DND-41 (cell line): ENCODE data around the gene ERC1.

Experiments used
- ATAC-seq: fragments of 200-7000 bp; cut with Tn5 transposase; 3 replicates; pipeline ENCODE4 v1.9.1; 2021; ENCODE audit warnings: low read depth; ENCODE audit not compliant: insufficient read depth
- DNase-seq: peaks from one replicate; pipeline ENCODE4 v3.0.0-alpha.2; 2020
- H2AFZ ChIP-seq: 2 replicates; pipeline ENCODE4 v1.6.0; 2012; ENCODE audit warnings: low read depth, low read length
- H3K27ac ChIP-seq: 2 replicates; pipeline ENCODE4 v1.5.1; 2012; ENCODE audit warnings: low read length, inconsistent platforms
- H3K27me3 ChIP-seq: fragments of 200-600 bp; sonication (generic); 2 replicates; pipeline ENCODE4 v1.6.0; 2012; ENCODE audit warnings: low read length, mild to moderate bottlenecking, inconsistent platforms; ENCODE audit not compliant: insufficient read depth, poor library complexity
- H3K36me3 ChIP-seq: 2 replicates; pipeline ENCODE4 v1.5.1; 2012; ENCODE audit warnings: low read length, inconsistent platforms; ENCODE audit not compliant: insufficient read depth
- H3K4me1 ChIP-seq: 2 replicates; pipeline ENCODE4 v1.5.1; 2012; ENCODE audit warnings: mild to moderate bottlenecking, low read length; ENCODE audit not compliant: insufficient read depth
- H3K4me2 ChIP-seq: 2 replicates; pipeline ENCODE4 v1.6.0; 2012; ENCODE audit warnings: mild to moderate bottlenecking, moderate library complexity, low read length, inconsistent platforms; ENCODE audit not compliant: insufficient read depth
- H3K4me3 ChIP-seq, 2 experiments: fragments of 200-600 bp in 1 of 2; shearing (Covaris generic) in 1 of 2; 2 replicates each; pipeline ENCODE4 v1.5.1; 2012 to 2016; ENCODE audit warnings: inconsistent platforms in 2 of 2, low read length in 2 of 2, mild to moderate bottlenecking in 2 of 2, low read depth in 1 of 2, moderate library complexity in 1 of 2
- H3K79me2 ChIP-seq: 2 replicates; pipeline ENCODE4 v1.6.0; 2012; ENCODE audit warnings: low read length, inconsistent platforms; ENCODE audit not compliant: insufficient read depth
- H3K9ac ChIP-seq: 2 replicates; pipeline ENCODE4 v1.6.0; 2012; ENCODE audit warnings: low read depth, mild to moderate bottlenecking, inconsistent platforms, low read length, moderate library complexity
- H3K9me3 ChIP-seq: 2 replicates; pipeline ENCODE4 v1.5.1; 2012; ENCODE audit warnings: low read length, moderate library complexity, mild to moderate bottlenecking, inconsistent platforms; ENCODE audit not compliant: insufficient read depth, severe bottlenecking
- H4K20me1 ChIP-seq: 2 replicates; pipeline ENCODE4 v1.6.0; 2012; ENCODE audit warnings: low read length; ENCODE audit not compliant: insufficient read depth
- CTCF ChIP-seq: IDR thresholded peaks from 2 replicates; pipeline ENCODE4 v1.5.1; 2012; ENCODE audit warnings: borderline replicate concordance, low read length, moderate library complexity, mild to moderate bottlenecking; ENCODE audit not compliant: poor library complexity, severe bottlenecking; ENCODE audit errors: extremely low read depth
- EZH2 ChIP-seq: IDR thresholded peaks from 3 replicates; pipeline ENCODE4 v1.6.1; 2012; ENCODE audit warnings: borderline replicate concordance, low read depth, mild to moderate bottlenecking, moderate library complexity, low read length, inconsistent platforms; ENCODE audit not compliant: severe bottlenecking

The ERC1 gene

GRCh38 chr12:1222858-1223639 is 232.0 kb downstream of the ERC1 start:
- Histone ChIP-seq H3K4me1 (no peaks in the 10 kb centered on the region), H3K27me3 (no peaks in the 10 kb centered on the region), H3K27ac (no peak overlapping the region)

GRCh38 chr12:1226951-1227350 is 235.9 kb downstream of the ERC1 start:
- no peak for ATAC-seq
- H3K27me3 ChIP-seq: no peaks in the 10 kb centered on the region
- H3K4me2 ChIP-seq: no peak overlapping the region
- H3K4me3 ChIP-seq: no peak overlapping the region
- H3K79me2 ChIP-seq: no peaks in the 10 kb centered on the region
- no peak overlapping the region for H2AFZ ChIP-seq
- no peaks in the 10 kb centered on the region for H4K20me1 ChIP-seq
- no peak overlapping the region for H3K27ac ChIP-seq
- H3K4me1 ChIP-seq: no peaks in the 10 kb centered on the region
- no peak overlapping the region for H3K9ac ChIP-seq
- no peak for DNase-seq
- TF ChIP-seq CTCF (no peak), EZH2 (no peak)
- H3K36me3 ChIP-seq: no peaks in the 10 kb centered on the region
- no peaks in the 10 kb centered on the region for H3K9me3 ChIP-seq

More at GRCh38 chr12:1222858-1223639, 232.0 kb downstream of the ERC1 start:
- Histone ChIP-seq H3K4me2 (no peak overlapping the region), H4K20me1 (no peaks in the 10 kb centered on the region), H3K4me3 (no peak overlapping the region), H3K79me2 (no peaks in the 10 kb centered on the region), H3K36me3 (no peaks in the 10 kb centered on the region), H3K9me3 (no peaks in the 10 kb centered on the region), H3K9ac (no peak overlapping the region), H2AFZ (no peak overlapping the region)
- no peak for TF ChIP-seq CTCF
- no peak for TF ChIP-seq EZH2
- DNase-seq (no peak), ATAC-seq (no peak)

- Histone ChIP-seq H3K4me1 (no peaks in the 10 kb centered on the region), H3K9me3 (no peaks in the 10 kb centered on the region), H3K36me3 (no peaks in the 10 kb centered on the region), H4K20me1 (no peaks in the 10 kb centered on the region), H3K27ac (no peak overlapping the region), H3K79me2 (no peaks in the 10 kb centered on the region), H3K27me3 (no peaks in the 10 kb centered on the region), H3K4me3 (no peak overlapping the region), H3K9ac (no peak overlapping the region), H3K4me2 (no peak overlapping the region), H2AFZ (no peak overlapping the region)
- DNase-seq: no peak
- no peak for ATAC-seq
- no peak for TF ChIP-seq CTCF
- no peak for TF ChIP-seq EZH2
Observed at GRCh38 chr12:1234073-1234472, 243.1 kb downstream of the ERC1 start.
